ENCODE data around the gene SPSB4. TPM values are rescaled to one million over a fixed set of nuclear protein-coding genes. Genes with fewer than 3 reads are reported as not detected.
"Not testable (repeated sequence)": the region's sequence is repeated elsewhere in the genome, so short reads cannot be mapped to it uniquely, and the experiment has no call there.

Gene SPSB4
- total RNA-seq, 2 donors from 2014 or later: 0.14 TPM; not detected in 1

DNA sequence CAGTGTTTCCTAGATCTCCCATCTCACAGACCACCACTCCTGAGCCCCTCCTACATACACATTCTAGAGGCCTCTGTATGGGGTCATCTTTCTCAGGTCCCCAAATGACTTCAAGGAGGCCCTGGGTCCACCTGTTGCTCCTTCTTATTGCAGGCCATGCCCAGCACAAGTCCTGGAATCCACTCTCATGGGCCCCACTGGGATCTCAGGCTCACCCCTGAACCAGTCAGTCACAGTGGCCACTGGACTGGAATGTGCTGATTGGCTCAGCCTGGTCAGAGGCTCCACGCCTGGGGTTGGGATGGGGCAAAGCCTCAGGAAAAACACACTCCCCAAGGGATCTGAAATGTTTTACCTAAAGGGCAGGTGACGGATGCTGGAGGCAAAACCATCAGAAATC lies 55.7 kb downstream of the SPSB4 start:
- no peak for DNase-seq
- ATAC-seq: no peak
- intact Hi-C loops (cut with DNase I, micrococcal nuclease): loop anchor here in 1 of 2 donors (5.0 kb wide), 1 partner anchor 95 kb away; no protein-coding TSS in a partner anchor

- intact Hi-C loops (cut with DNase I, micrococcal nuclease): loop anchor here in 1 of 2 donors (5.0 kb wide), 1 partner anchor 96 kb away; no protein-coding TSS in a partner anchor
- DNase-seq: no peak
- ATAC-seq: no peak
Measured at GRCh38 chr3:141108039-141108438, 56.9 kb downstream of the SPSB4 start.

- ATAC-seq: no peak
- intact Hi-C loops (cut with DNase I, micrococcal nuclease): loop anchor here in 1 of 2 donors (5.0 kb wide), 1 partner anchor 97 kb away; no protein-coding TSS in a partner anchor
Measured at GRCh38 chr3:141109751-141110150, 58.6 kb downstream of the SPSB4 start.

DNA sequence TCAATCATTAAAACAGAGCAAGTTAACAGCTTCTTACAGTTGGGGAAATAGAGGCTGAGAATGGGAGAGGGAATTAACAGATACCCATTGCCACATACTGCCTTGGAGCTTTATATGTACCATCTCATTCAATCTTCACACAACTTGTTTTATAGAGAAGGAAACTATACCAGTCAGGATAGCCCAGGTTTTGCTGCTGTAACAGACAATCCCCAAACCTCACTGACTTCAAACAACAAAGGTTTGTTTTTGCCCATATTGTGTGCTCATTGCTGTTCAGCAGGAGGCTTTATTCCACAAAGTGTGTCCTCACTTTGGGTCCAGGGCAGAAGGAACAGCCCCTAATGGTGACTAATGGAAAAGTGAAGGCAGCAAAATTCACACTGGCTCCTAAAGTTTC lies 59.2 kb downstream of the SPSB4 start:
- intact Hi-C loops (cut with DNase I, micrococcal nuclease): no loop called here
- no peak for DNase-seq
- ATAC-seq: no peak

More at GRCh38 chr3:141109751-141110150, 58.6 kb downstream of the SPSB4 start:
- DNase-seq: no peak

DNA sequence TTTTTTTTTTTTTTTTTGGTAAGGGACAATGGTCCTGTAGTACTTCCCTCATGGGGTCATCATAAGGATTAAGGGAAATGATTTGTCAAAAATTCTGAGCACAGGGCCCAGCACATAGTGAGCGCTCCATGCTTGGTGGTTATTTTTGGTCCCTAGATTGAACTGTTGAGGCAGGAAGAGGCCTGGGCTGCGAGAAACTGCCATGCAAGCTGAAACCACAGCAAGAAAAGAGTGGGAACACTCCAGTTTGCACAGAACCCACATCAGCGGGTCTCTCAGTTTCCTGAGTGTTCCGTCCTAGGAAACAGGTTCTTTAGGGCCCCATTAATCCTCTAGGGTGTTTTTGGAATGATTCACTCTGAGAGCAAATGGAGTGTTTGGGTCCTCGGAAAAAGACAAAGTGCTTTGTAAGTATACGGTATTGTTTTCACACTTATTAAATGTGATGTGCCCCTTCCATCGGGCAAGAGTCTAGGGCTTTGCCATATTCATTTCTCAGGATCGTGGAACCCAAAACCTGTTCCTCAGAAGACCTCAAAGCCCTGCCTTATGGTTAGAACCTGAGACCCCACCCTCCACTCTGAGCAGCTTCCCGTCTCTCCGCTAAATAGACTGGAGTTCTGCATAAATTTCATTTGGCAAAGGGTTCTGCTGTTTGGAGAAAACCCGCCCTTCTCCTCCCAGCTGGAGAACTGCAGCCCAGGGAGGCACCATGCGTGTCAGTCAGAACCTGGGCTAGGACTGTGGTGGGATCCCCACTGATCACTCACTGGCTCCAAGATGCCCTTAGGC lies 60.4 kb downstream of the SPSB4 start:
- DNase-seq (no peak), ATAC-seq (no peak)
- intact Hi-C loops (cut with DNase I, micrococcal nuclease): no loop called here

DNA sequence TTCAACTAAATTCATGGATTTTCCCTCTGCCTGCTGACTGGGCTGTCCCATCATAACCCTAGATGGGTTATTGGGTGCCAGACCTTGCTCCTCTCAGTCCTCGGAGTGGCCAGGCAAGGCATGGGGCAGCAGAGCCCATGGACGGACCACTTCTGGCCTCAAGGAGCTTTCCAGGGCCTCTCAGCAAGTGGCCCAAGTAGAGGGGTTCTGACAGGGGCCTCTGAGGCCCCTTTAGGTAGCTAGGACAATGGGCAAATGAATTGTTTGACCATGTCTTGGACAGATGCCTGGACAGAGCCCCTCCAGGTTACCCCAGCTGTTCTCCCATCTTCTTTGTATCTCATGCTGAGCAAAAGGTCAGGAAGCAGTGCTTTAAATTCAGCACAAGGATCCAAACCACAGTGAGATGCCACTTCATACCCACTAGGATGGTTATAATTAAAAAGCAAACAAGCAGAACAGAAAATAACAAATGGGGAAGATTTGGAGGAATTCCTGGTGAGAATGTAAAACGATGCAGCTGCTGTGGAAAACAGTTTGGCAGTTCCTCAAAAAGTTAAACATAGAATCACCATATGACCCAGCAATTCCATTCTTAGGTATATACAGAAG lies 61.6 kb downstream of the SPSB4 start:
- intact Hi-C loops (cut with DNase I, micrococcal nuclease): no loop called here
- DNase-seq (no peak), ATAC-seq (no peak)

DNA sequence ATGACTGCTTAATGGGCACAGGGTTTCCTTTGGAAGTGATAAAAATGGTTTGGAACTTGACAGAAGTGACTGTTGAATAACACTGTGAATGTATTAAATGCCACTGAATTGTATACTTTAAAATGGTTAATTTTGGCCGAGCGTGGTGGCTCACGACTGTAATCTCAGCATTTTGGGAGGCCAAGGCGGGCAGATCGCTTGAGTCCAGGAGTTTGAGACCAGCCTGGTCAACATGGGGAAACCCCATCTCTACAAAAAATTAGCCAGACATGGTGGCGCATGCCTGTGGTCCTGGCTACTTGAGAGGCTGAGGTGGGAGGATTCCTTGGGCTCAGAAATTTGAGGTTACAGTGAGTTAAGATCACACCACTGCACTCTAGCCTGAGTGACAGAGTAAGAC lies 62.5 kb downstream of the SPSB4 start:
- intact Hi-C loops (cut with DNase I, micrococcal nuclease); ATAC-seq; DNase-seq: not testable (repeated sequence)

DNA sequence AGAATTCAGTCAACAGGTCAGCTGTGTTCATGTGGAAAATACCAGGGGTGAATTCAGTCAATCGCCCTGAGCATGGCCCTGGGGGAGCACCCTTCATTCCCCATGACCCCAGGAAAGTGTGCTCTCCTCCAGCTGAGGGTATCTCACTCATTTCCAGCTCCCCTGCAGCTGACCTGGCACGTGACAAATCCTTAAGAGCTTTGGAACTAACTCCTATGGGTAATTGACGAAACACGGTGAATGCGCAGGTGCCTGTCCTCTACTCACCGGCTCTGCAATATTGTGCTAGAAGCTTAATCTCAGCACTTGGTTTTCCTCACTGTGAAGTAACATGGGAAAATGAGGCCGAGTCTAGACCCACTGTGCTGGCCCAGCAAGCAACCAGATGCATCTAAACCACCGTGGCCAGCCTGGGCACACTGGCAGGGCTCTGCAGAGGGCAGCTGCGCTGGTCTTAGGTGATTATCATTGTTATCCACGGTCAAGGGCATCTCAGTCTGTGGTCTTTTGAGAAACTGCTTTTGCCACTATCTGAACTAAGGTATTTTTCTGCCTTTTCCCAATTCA lies 63.1 kb downstream of the SPSB4 start:
- ATAC-seq (no peak), DNase-seq (no peak)
- intact Hi-C loops (cut with DNase I, micrococcal nuclease): no loop called here

GRCh38 chr3:141114816-141115460 lies 63.8 kb downstream of the SPSB4 start:
- DNase-seq (no peak), ATAC-seq (no peak)
- intact Hi-C loops (cut with DNase I, micrococcal nuclease): no loop called here

DNA sequence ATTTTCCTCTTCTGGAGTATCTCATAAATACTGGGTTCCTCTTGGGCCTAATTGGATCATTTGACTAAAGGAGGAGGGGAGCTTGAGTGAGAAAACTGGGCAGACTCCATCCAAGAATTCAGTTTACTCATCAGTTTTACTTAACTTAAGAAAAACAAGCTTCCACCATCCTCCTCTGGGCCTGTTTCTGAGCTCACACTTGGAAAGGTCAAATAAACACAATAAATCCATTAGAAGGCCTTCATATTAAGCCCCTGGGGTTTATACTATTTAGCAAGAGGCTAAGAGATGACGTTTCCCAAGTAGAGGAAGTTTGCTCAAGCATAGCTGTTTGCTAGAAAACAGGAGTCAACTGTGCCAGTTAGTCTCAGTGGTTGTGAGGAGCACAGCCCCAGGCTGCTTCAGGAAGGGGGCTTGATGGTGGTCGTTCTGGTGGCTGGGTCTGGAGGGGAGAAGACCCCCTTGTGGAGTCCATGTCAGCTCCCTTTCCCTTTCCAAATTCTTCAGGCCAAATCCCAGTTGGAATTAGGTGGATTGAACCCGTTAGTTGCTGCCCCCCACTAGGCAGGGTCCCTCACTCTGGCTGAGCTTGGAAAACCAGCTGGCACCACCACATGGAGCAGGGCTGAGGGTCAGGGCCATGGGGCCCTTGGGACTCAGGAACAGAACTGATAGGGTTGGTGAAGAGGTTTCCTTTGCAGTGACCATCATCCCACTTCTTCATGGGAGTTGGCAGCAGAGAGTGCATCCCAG lies 64.8 kb downstream of the SPSB4 start:
- no peak for ATAC-seq
- DNase-seq: no peak
- intact Hi-C loops (cut with DNase I, micrococcal nuclease): no loop called here

DNA sequence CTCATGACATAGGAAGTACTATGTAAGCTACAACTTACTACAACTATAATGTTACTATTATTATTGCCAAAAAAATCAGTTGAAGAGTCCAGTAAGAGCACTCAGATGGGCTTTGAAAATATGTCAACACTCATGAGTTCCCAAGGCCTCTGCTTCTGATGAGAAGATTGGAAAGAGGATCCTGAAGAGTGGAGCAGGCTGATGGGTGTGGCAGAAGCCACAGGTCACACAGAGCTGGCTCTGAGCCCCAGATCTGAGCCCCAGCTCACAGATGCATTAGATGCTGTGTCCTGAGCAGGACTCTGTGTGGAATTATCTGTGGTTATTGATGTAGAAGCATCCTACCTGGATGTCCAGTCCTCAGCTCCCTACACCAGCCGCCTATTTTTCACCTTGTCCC lies 65.6 kb downstream of the SPSB4 start:
- intact Hi-C loops (cut with DNase I, micrococcal nuclease): no loop called here
- ATAC-seq (no peak), DNase-seq (no peak)

DNA sequence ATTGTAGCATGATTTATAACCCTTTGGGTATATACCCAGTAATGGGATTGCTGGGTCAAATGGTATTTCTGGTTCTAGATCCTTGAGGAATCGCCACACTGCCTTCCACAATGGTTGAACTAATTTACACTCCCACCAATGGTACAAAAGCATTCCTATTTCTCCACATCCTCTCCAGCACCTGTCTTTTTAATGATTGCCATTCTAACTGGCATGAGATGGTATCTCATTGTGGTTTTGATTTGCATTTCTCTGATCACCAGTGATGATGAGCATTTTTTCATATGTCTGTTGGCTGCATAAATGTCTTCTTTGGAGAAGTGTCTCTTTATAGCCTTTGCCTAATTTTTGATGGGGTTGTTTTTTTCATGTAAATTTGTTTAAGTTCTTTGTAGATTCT lies 66.8 kb downstream of the SPSB4 start:
- DNase-seq; ATAC-seq; intact Hi-C loops (cut with DNase I, micrococcal nuclease): not testable (repeated sequence)

DNA sequence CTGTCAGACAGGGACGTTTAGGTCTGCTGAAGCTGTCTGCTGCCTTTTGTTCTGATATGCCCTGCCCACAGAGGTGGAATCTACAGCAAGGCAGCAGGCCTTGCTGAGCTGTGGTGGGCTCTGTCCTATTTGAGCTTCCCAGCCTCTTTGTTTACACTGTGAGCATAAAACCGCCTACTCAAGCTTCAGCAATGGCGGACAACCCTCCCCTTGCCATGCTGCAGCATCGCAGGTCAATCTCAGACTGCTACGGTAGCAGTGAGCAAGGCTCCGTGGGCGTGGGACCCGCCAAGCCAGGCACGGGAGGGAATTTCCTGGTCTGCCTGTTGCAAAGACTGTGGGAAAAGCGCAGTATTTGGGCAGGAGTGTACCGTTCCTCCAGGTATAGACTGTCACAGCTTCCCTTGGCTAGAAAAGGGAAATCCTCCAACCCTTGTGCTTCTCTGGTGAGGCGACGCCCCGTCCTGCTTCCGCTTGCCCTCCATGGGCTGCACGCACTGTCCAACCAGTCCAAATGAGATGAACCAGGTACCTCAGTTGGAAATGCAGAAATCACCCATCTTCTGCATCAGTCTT lies 71.4 kb downstream of the SPSB4 start:
- intact Hi-C loops (cut with DNase I, micrococcal nuclease): no loop called here
- ATAC-seq (no peak), DNase-seq (no peak)

- intact Hi-C loops (cut with DNase I, micrococcal nuclease): no loop called here
- ATAC-seq (no peak), DNase-seq (no peak)
Measured at GRCh38 chr3:141123677-141124410, 72.7 kb downstream of the SPSB4 start.

GRCh38 chr3:141124715-141125114 lies 73.6 kb downstream of the SPSB4 start:
- DNase-seq (no peak), ATAC-seq (no peak)
- intact Hi-C loops (cut with DNase I, micrococcal nuclease): no loop called here

- intact Hi-C loops (cut with DNase I, micrococcal nuclease): no loop called here
- ATAC-seq (no peak), DNase-seq (no peak)
Measured at GRCh38 chr3:141125351-141125750, 74.2 kb downstream of the SPSB4 start.

- ATAC-seq (no peak), DNase-seq (no peak)
- intact Hi-C loops (cut with DNase I, micrococcal nuclease): no loop called here
Measured at GRCh38 chr3:141126661-141127343, 75.7 kb downstream of the SPSB4 start.
